Heart right ventricle (tissue), 16 donors: ENCODE measurements around the gene STAM. TPM values are rescaled to one million over a fixed set of nuclear protein-coding genes. Genes with fewer than 3 reads are reported as not detected.
"Not testable (repeated sequence)": the region's sequence is repeated elsewhere in the genome, so short reads cannot be mapped to it uniquely, and the experiment has no call there.

Experiments used
- ATAC-seq, 8 donors: fragments of 200-7000 bp; cut with Tn5 transposase; one replicate each; pipeline ENCODE4 v1.9.1; 2020; ENCODE audit warnings: mild to moderate bottlenecking in 8 of 8, moderate library complexity in 8 of 8, moderate number of reproducible peaks in 1 of 8
- DNase-seq, 2 donors: peaks; one replicate each; pipeline ENCODE4 v3.0.0-alpha.2; 2020
- H3K27ac ChIP-seq, 10 donors: fragments of 200-600 bp; sonication (generic) in 2 of 10; one replicate each; pipeline versions ENCODE4 v1.5.0 to v1.8.0; 2020 to 2022; ENCODE audit warnings: mild to moderate bottlenecking in 3 of 10
- H3K27me3 ChIP-seq, 7 donors: fragments of 200-600 bp; one replicate each; pipeline ENCODE4 v1.8.0; 2021 to 2022; ENCODE audit warnings: mild to moderate bottlenecking in 2 of 7
- H3K36me3 ChIP-seq, 9 donors: fragments of 200-600 bp; sonication (generic) in 1 of 9; one replicate each; pipeline versions ENCODE4 v1.5.0 to v1.8.0; 2020 to 2022; ENCODE audit warnings: mild to moderate bottlenecking in 2 of 9
- H3K4me1 ChIP-seq, 9 donors: fragments of 200-600 bp; sonication (generic) in 1 of 9; one replicate each; pipeline versions ENCODE4 v1.5.0 to v1.8.0; 2020 to 2022; ENCODE audit warnings: mild to moderate bottlenecking in 4 of 9
- H3K4me3 ChIP-seq, 10 donors: fragments of 200-600 bp; sonication (generic) in 2 of 10; one replicate each; pipeline versions ENCODE4 v1.5.0 to v1.8.0; 2020 to 2022; ENCODE audit warnings: mild to moderate bottlenecking in 7 of 10, moderate library complexity in 2 of 10
- H3K9me3 ChIP-seq, 11 donors: fragments of 200-600 bp in 10 of 11; sonication (generic) in 2 of 11; one replicate each; pipeline versions ENCODE4 v1.5.0 to v1.8.0; 2013 to 2022; ENCODE audit warnings: mild to moderate bottlenecking in 2 of 11, control low read depth in 1 of 11, moderate library complexity in 1 of 11
- WGBS, 2 donors: extraction: QIAGEN DNeasy Blood & Tissue Kit; methylation state at CpG; one replicate each; pipeline ENCODE4 v1.1.7; 2013; ENCODE audit warnings: inconsistent platforms in 1 of 2; 5-methylcytosine and 5-hydroxymethylcytosine counted together
- intact Hi-C, 10 donors: fragments of 100-400 bp; cut with DNase I; formaldehyde crosslinking; loops; one replicate each; pipeline versions ENCODE4 v1.11.1 to v1.14.2; 2022
- polyA plus RNA-seq, 2 donors: library from polyadenylated mRNA; stranded (reverse); fragments of 200-250 nt; gene quantifications; one replicate each; pipeline ENCODE4 v1.2.3, GENCODE V29; 2013
- total RNA-seq, 10 donors: library from RNA; stranded (reverse); fragmentation: NEBNext Ultra II Directional in 3 of 10; extraction: Animal tissue kit (Norgen Biotek cat#: 25700) in 3 of 10; gene quantifications; one replicate each; pipeline versions ENCODE4 v1.2.1 to v1.2.4, GENCODE V29; 2021 to 2023
- TF ChIP-seq, protein P1 (sequence below), 9 donors: fragments of 200-600 bp; sonication (generic) in 2 of 9; IDR thresholded peaks; one replicate each; pipeline versions ENCODE4 v1.5.0 to v1.8.0; 2021 to 2022; ENCODE audit warnings: antibody characterized with exemption in 9 of 9, mild to moderate bottlenecking in 5 of 9, moderate library complexity in 1 of 9
- donor health status: Arrhythmogenic right ventricular cardiomyopathy.
- donor health status: ischemic (EF 13 %, LVEDD 7.1; RV severe dilation, severe dysfunction).
- donor health status: healthy with polysubstance abuse.
- donor health status: DM: no; HTN: yes; CAD: no.
- donor health status: DM: no; HTN: no; CAD: no.
- donor health status: ischemic (EF 25% LVEDD 6.9; RV normal size, moderate dysfunction).
- donor health status: ischemic (EF 25% LVEDD 5.7; RV mildly dilated, moderate dysfunction).
- donor health status: healthy.
- donor health status: DM: yes; HTN: yes; CAD: no.
- donor health status: Ischemic cardiomyopathy.
- donor health status: ischemic (EF 35%, LVEDD 5.7; RV mildly dilated, moderate dysfunction).
- donor health status: nonischemic (EF 11% LVEDD 7.7; RV severe dilation, severe dysfunction).
- donor health status: DM: yes; HTN: yes; CAD: no.
- donor health status: PGD.
- donor health status: ischemic (EF 29% LVEDD 5.4; RV normal size, mild dysfunction).
- donor health status: nonischemic (EF 23%, LVEDD 6.1; RV moderate dilation, normal function).

Gene STAM
- total and polyA plus RNA-seq, 12 donors: 9.9 to 43.5 (median 29.3) TPM

DNA sequence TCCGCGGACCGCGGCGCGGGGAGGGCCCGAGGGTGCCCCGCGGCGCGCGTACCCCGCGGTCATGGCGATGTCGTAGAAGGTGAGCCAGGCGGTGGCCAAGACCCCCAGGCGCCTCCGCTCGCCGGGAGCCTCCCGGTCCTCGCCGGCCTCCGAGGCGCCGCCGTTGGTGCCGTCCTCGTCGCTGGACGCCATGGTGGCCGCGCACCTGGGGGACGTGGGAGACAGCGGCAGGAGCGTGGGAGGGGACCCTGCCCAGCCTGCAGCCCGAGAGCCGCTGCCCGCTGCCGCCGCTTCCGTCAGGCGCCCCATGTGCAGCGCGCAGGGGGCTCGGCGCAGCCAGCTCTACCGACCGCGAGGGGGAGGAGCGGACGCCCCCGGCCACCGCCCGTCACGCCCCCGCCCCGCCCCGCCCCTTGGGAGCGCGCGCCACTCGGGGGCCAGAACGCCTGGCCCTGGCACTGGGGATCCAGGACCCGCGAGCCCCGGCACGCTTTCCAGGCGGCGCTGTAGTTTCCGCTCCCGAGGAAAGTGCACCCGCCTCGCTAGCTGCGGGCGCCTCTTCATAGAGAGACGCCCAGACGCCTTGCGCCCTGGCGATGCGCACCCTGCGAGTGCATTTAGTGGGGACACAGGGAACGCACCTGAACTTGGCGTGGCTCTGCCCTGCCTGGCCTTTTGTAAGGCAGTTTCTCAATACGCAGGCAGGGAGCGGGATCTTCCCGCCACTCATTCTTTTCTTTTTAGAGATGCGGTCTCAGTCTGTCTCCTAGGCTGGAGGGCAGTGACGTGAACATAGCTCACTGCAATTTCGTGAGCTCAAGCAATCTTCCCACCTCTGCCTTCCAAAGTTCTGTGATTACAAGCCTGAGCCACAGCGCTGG is 26.7 kb upstream of the STAM start, which contains the start of gene HACD1:
Gene HACD1, minus strand, starts transcription at position 344 of the 881 bp plus-strand sequence. Its CDS starts 35 bp downstream, at position 309.
- peak; percentile 80 to 92 (median 86) for ATAC-seq
- 0% methylated on average over 84 to 92 of the region's 92 CpGs for WGBS, 2 donors
- peaks cover 0 to 28% (median 6%) of the 10 kb centered on the region in 9 donors for H3K4me1 ChIP-seq
- DNase-seq: peak; percentile 68 to 73
- peak within 1 kb of the TSS; percentile 83 to 98 (median 96) for H3K27ac ChIP-seq
- H3K36me3 ChIP-seq: peaks cover 0 to 14% (median 0%) of the 10 kb centered on the region in 9 donors
- peaks cover 0 to 21% (median 0%) of the 10 kb centered on the region in 7 donors for H3K27me3 ChIP-seq
- no peaks in the 10 kb centered on the region for H3K9me3 ChIP-seq
- TF ChIP-seq, protein P1, sequence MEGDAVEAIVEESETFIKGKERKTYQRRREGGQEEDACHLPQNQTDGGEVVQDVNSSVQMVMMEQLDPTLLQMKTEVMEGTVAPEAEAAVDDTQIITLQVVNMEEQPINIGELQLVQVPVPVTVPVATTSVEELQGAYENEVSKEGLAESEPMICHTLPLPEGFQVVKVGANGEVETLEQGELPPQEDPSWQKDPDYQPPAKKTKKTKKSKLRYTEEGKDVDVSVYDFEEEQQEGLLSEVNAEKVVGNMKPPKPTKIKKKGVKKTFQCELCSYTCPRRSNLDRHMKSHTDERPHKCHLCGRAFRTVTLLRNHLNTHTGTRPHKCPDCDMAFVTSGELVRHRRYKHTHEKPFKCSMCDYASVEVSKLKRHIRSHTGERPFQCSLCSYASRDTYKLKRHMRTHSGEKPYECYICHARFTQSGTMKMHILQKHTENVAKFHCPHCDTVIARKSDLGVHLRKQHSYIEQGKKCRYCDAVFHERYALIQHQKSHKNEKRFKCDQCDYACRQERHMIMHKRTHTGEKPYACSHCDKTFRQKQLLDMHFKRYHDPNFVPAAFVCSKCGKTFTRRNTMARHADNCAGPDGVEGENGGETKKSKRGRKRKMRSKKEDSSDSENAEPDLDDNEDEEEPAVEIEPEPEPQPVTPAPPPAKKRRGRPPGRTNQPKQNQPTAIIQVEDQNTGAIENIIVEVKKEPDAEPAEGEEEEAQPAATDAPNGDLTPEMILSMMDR (IDR thresholded peaks at IDR 0.05): peak in 5 of 9 donors; percentile 10 to 51 (median 40)
- intact Hi-C loops: no loop called here
- H3K4me3 ChIP-seq: peak within 1 kb of the TSS; percentile 58 to 92 (median 84)

DNA sequence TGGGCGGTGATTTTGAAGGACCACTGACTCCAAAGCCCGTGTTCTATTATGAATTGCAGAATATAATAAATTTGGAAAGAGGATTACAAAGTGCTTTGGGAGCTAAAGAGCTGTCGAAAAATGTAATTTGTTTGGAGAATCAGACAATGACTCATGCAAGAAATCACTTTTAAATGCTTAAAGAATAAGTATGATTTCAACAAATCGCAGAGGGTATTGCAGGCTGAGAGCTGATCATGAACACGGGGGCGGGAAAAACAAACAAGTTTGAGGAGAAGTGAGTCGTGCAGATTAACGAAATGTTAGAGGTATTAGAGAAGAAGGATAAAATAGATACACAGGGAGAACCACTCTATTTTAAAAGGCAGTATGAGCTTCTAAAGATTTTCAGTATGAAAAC is 21.9 kb upstream of the STAM start:
- no peak for DNase-seq
- intact Hi-C loops: no loop called here

DNA sequence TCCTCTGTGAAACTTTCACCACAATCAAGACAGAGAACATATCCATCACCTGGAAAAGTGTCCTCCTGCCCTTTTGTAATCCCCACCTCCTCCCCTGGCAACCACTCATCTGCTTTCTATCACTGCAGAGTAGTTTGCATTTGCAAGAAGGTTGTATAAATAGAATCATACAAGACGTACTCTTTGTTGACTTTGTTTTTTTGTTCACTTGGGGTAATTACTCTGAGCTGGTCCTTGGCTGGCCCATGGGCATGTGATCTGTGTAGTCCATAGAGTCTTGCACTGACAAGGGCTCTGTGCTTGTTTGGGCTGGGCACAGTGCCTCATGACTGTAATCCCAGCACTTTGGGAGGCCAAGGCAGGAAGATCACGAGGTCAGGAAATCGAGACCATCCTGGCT is 19.0 kb upstream of the STAM start:
- intact Hi-C loops: no loop called here
- WGBS, 2 donors: 47 to 59% methylated on average over 3 of the region's 3 CpGs
- Histone ChIP-seq H3K36me3 (no peaks in the 10 kb centered on the region), H3K27me3 (peaks cover 0 to 3% (median 0%) of the 10 kb centered on the region in 7 donors), H3K9me3 (no peaks in the 10 kb centered on the region), H3K4me1 (no peaks in the 10 kb centered on the region), H3K27ac (peak overlapping the region in 1 of 10 donors; percentile 46), H3K4me3 (no peak overlapping the region)
- no peak for DNase-seq
- TF ChIP-seq, protein P1 (IDR thresholded peaks at IDR 0.05): no peak
- ATAC-seq: peak in 3 of 8 donors; percentile 33 to 91 (median 62)

More for the DNA sequence above, 21.9 kb upstream of the STAM start:
- H3K4me1 ChIP-seq: peaks cover 0 to 7% (median 6%) of the 10 kb centered on the region in 9 donors
- H3K9me3 ChIP-seq: no peaks in the 10 kb centered on the region
- no peak for ATAC-seq
- H3K27ac ChIP-seq: no peak overlapping the region
- H3K27me3 ChIP-seq: peaks cover 0 to 21% (median 0%) of the 10 kb centered on the region in 7 donors
- no peak overlapping the region for H3K4me3 ChIP-seq
- TF ChIP-seq, protein P1 (IDR thresholded peaks at IDR 0.05): no peak
- no peaks in the 10 kb centered on the region for H3K36me3 ChIP-seq
- WGBS, 2 donors: 82 to 84% methylated on average over 8 of the region's 8 CpGs

DNA sequence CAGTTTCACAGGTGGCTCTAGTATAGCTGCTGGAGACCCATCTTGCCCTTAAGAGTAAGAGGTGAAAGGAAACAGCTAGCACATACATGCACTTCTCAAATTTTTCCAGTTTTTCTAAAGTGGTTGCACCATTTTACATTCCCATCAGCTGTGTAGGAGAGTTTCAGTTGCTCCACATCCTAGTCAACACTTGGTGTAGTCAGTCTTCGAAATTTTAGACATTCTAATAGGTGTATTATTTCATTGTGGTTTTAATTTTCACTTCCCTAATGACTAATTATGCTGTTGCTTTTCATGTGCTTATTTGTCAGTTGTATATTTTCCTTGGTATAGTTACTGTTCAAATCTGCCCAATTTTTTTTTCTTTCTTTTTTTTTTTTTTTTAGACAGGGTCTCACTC is 17.3 kb upstream of the STAM start:
- intact Hi-C loops: no loop called here
- H3K27me3 ChIP-seq: no peaks in the 10 kb centered on the region
- ATAC-seq: no peak
- H3K36me3 ChIP-seq: no peaks in the 10 kb centered on the region
- H3K4me1 ChIP-seq: no peaks in the 10 kb centered on the region
- no peaks in the 10 kb centered on the region for H3K9me3 ChIP-seq
- no peak overlapping the region for H3K4me3 ChIP-seq
- no peak overlapping the region for H3K27ac ChIP-seq
- no peak for DNase-seq
- TF ChIP-seq, protein P1 (IDR thresholded peaks at IDR 0.05): no peak
- WGBS, 2 donors: 66 to 74% methylated on average over 1 of the region's 1 CpG

DNA sequence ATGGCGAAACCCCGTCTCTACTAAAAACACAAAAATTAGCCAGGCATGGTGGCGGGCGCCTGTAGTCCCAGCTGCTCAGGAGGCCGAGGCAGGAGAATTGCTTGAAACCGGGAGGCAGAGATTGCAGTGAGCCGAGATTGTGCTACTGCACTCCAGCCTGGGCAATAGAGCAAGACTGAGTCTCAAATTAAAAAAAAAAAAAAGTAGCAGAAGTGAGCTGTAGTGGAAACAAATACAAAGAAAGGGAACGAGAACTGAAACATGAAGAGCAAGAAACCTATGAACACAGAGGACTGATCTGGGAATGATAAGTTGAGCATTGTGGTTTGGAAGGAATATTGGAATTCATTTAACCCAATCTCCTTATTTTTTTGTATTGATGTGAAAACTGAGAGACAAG is 11.4 kb upstream of the STAM start:
- 88 to 89% methylated on average over 8 of the region's 8 CpGs for whole genome bisulfite sequencing, 2 donors

More for the DNA sequence above, 11.4 kb upstream of the STAM start:
- H3K4me3 ChIP-seq, ATAC-seq, H3K36me3 ChIP-seq, DNase-seq, H3K27ac ChIP-seq, H3K27me3 ChIP-seq, H3K9me3 ChIP-seq, intact Hi-C loops, H3K4me1 ChIP-seq: not testable (repeated sequence)
